Heart right ventricle (tissue), 16 donors: ENCODE data around the gene TMEM164. TPM values are rescaled to one million over a fixed set of nuclear protein-coding genes. Genes with fewer than 3 reads are reported as not detected.

Source experiments
- ATAC-seq, 8 donors: fragments of 200-7000 bp; cut with Tn5 transposase; one replicate each; pipeline ENCODE4 v1.9.1; 2020; ENCODE audit warnings: mild to moderate bottlenecking in 8 of 8, moderate library complexity in 8 of 8, moderate number of reproducible peaks in 1 of 8
- DNase-seq, 2 donors: peaks; one replicate each; pipeline ENCODE4 v3.0.0-alpha.2; 2020
- H3K27ac ChIP-seq, 10 donors: fragments of 200-600 bp; sonication (generic) in 2 of 10; one replicate each; pipeline versions ENCODE4 v1.5.0 to v1.8.0; 2020 to 2022; ENCODE audit warnings: mild to moderate bottlenecking in 3 of 10
- H3K27me3 ChIP-seq, 7 donors: fragments of 200-600 bp; one replicate each; pipeline ENCODE4 v1.8.0; 2021 to 2022; ENCODE audit warnings: mild to moderate bottlenecking in 2 of 7
- H3K36me3 ChIP-seq, 9 donors: fragments of 200-600 bp; sonication (generic) in 1 of 9; one replicate each; pipeline versions ENCODE4 v1.5.0 to v1.8.0; 2020 to 2022; ENCODE audit warnings: mild to moderate bottlenecking in 2 of 9
- H3K4me1 ChIP-seq, 9 donors: fragments of 200-600 bp; sonication (generic) in 1 of 9; one replicate each; pipeline versions ENCODE4 v1.5.0 to v1.8.0; 2020 to 2022; ENCODE audit warnings: mild to moderate bottlenecking in 4 of 9
- H3K4me3 ChIP-seq, 10 donors: fragments of 200-600 bp; sonication (generic) in 2 of 10; one replicate each; pipeline versions ENCODE4 v1.5.0 to v1.8.0; 2020 to 2022; ENCODE audit warnings: mild to moderate bottlenecking in 7 of 10, moderate library complexity in 2 of 10
- H3K9me3 ChIP-seq, 11 donors: fragments of 200-600 bp in 10 of 11; sonication (generic) in 2 of 11; one replicate each; pipeline versions ENCODE4 v1.5.0 to v1.8.0; 2013 to 2022; ENCODE audit warnings: mild to moderate bottlenecking in 2 of 11, control low read depth in 1 of 11, moderate library complexity in 1 of 11
- CTCF ChIP-seq, 9 donors: fragments of 200-600 bp; sonication (generic) in 2 of 9; IDR thresholded peaks; one replicate each; pipeline versions ENCODE4 v1.5.0 to v1.8.0; 2021 to 2022; ENCODE audit warnings: antibody characterized with exemption in 9 of 9, mild to moderate bottlenecking in 5 of 9, moderate library complexity in 1 of 9
- WGBS, 2 donors: extraction: QIAGEN DNeasy Blood & Tissue Kit; methylation state at CpG; one replicate each; pipeline ENCODE4 v1.1.7; 2013; ENCODE audit warnings: inconsistent platforms in 1 of 2; 5-methylcytosine and 5-hydroxymethylcytosine counted together
- intact Hi-C, 10 donors: fragments of 100-400 bp; cut with DNase I; formaldehyde crosslinking; loops; one replicate each; pipeline versions ENCODE4 v1.11.1 to v1.14.2; 2022
- polyA plus RNA-seq, 2 donors: library from polyadenylated mRNA; stranded (reverse); fragments of 200-250 nt; gene quantifications; one replicate each; pipeline ENCODE4 v1.2.3, GENCODE V29; 2013
- total RNA-seq, 10 donors: library from RNA; stranded (reverse); fragmentation: NEBNext Ultra II Directional in 3 of 10; extraction: Animal tissue kit (Norgen Biotek cat#: 25700) in 3 of 10; gene quantifications; one replicate each; pipeline versions ENCODE4 v1.2.1 to v1.2.4, GENCODE V29; 2021 to 2023
- donor health status: Arrhythmogenic right ventricular cardiomyopathy.
- donor health status: ischemic (EF 13 %, LVEDD 7.1; RV severe dilation, severe dysfunction).
- donor health status: healthy with polysubstance abuse.
- donor health status: DM: no; HTN: yes; CAD: no.
- donor health status: DM: no; HTN: no; CAD: no.
- donor health status: ischemic (EF 25% LVEDD 6.9; RV normal size, moderate dysfunction).
- donor health status: ischemic (EF 25% LVEDD 5.7; RV mildly dilated, moderate dysfunction).
- donor health status: healthy.
- donor health status: DM: yes; HTN: yes; CAD: no.
- donor health status: Ischemic cardiomyopathy.
- donor health status: ischemic (EF 35%, LVEDD 5.7; RV mildly dilated, moderate dysfunction).
- donor health status: nonischemic (EF 11% LVEDD 7.7; RV severe dilation, severe dysfunction).
- donor health status: DM: yes; HTN: yes; CAD: no.
- donor health status: PGD.
- donor health status: ischemic (EF 29% LVEDD 5.4; RV normal size, mild dysfunction).
- donor health status: nonischemic (EF 23%, LVEDD 6.1; RV moderate dilation, normal function).

The TMEM164 gene
- total and polyA plus RNA-seq, 12 donors: 9.7 to 60.6 (median 48.1) TPM

- Histone ChIP-seq H3K27me3 (peaks cover 0 to 13% (median 0%) of the 10 kb centered on the region in 7 donors), H3K36me3 (no peaks in the 10 kb centered on the region), H3K4me3 (no peak overlapping the region), H3K9me3 (peaks cover 0 to 4% (median 0%) of the 10 kb centered on the region in 11 donors), H3K4me1 (peaks cover 0 to 12% (median 4%) of the 10 kb centered on the region in 9 donors), H3K27ac (peak overlapping the region in 4 of 10 donors; percentile 22 to 56 (median 34))
- no peak for ATAC-seq
- DNase-seq: no peak
- no peak for TF ChIP-seq CTCF (IDR thresholded peaks at IDR 0.05)
- intact Hi-C loops: no loop called here
These were observed 57.4 kb downstream of the TMEM164 start for GRCh38 chrX:110060317-110060716.

- TF ChIP-seq CTCF (IDR thresholded peaks at IDR 0.05): no peak
- Histone ChIP-seq H3K27me3 (peaks cover 0 to 13% (median 0%) of the 10 kb centered on the region in 7 donors), H3K4me1 (peaks cover 0 to 12% (median 4%) of the 10 kb centered on the region in 9 donors), H3K36me3 (no peaks in the 10 kb centered on the region), H3K9me3 (peaks cover 0 to 4% (median 0%) of the 10 kb centered on the region in 11 donors), H3K4me3 (no peak overlapping the region), H3K27ac (peak overlapping the region in 4 of 10 donors; percentile 25 to 56 (median 39))
- DNase-seq: no peak
- intact Hi-C loops: no loop called here
- peak in 3 of 8 donors; percentile 55 to 76 (median 55) for ATAC-seq
- WGBS, 2 donors: 77 to 82% methylated on average over 1 of the region's 1 CpG
These were observed 58.1 kb downstream of the TMEM164 start for GRCh38 chrX:110060846-110061537.

- Histone ChIP-seq H3K4me3 (no peak overlapping the region), H3K9me3 (peaks cover 0 to 4% (median 0%) of the 10 kb centered on the region in 11 donors), H3K4me1 (peaks cover 0 to 28% (median 8%) of the 10 kb centered on the region in 9 donors), H3K36me3 (no peaks in the 10 kb centered on the region), H3K27ac (peak overlapping the region in 2 of 10 donors; percentile 19 to 34), H3K27me3 (peaks cover 0 to 2% (median 0%) of the 10 kb centered on the region in 7 donors)
- 22 to 75% methylated on average over 1 of the region's 1 CpG for WGBS, 2 donors
- no peak for DNase-seq
- intact Hi-C loops: no loop called here
- TF ChIP-seq CTCF (IDR thresholded peaks at IDR 0.05): no peak
- peak in 4 of 8 donors; percentile 30 to 54 (median 36) for ATAC-seq
These were observed 60.0 kb downstream of the TMEM164 start for GRCh38 chrX:110062919-110063318.

GRCh38 chrX:110066488-110067225, 63.7 kb downstream of the TMEM164 start:
- Histone ChIP-seq H3K27me3 (peaks cover 0 to 12% (median 0%) of the 10 kb centered on the region in 7 donors), H3K36me3 (no peaks in the 10 kb centered on the region), H3K27ac (peak overlapping the region in 6 of 10 donors; percentile 10 to 65 (median 39)), H3K9me3 (no peaks in the 10 kb centered on the region), H3K4me1 (peaks cover 0 to 24% (median 4%) of the 10 kb centered on the region in 9 donors), H3K4me3 (no peak overlapping the region)
- DNase-seq: no peak
- peak in 6 of 8 donors; percentile 49 to 76 (median 58) for ATAC-seq
- WGBS, 2 donors: 52 to 64% methylated on average over 7 of the region's 7 CpGs
- intact Hi-C loops: no loop called here
- TF ChIP-seq CTCF (IDR thresholded peaks at IDR 0.05): no peak
